Measurements from ENCODE around the gene MPZL2.

MPZL2 gene

GRCh38 chr11:118217575-118217974 is 46.5 kb downstream of the MPZL2 start:
- no peak for DNase-seq

GRCh38 chr11:118216621-118217481 is 47.2 kb downstream of the MPZL2 start:
- no peak for DNase-seq

- DNase-seq: no peak
Measured at GRCh38 chr11:118215765-118216164, 48.3 kb downstream of the MPZL2 start.

- DNase-seq: no peak
Measured at GRCh38 chr11:118215262-118215661, 48.8 kb downstream of the MPZL2 start.

- DNase-seq: no peak
Measured at GRCh38 chr11:118214210-118214914, 49.7 kb downstream of the MPZL2 start.

GRCh38 chr11:118213781-118214180 is 50.3 kb downstream of the MPZL2 start:
- no peak for DNase-seq

- DNase-seq: no peak
Measured at GRCh38 chr11:118213201-118213600, 50.9 kb downstream of the MPZL2 start.

- DNase-seq: no peak
Measured at GRCh38 chr11:118212781-118213191, 51.3 kb downstream of the MPZL2 start.

GRCh38 chr11:118212131-118212725 is 51.9 kb downstream of the MPZL2 start:
- no peak for DNase-seq

GRCh38 chr11:118211006-118211405 is 53.1 kb downstream of the MPZL2 start:
- no peak for DNase-seq

GRCh38 chr11:118210323-118210722 is 53.8 kb downstream of the MPZL2 start:
- no peak for DNase-seq

- DNase-seq: no peak
Measured at GRCh38 chr11:118209033-118209432, 55.1 kb downstream of the MPZL2 start.

- DNase-seq: no peak
Measured at GRCh38 chr11:118207079-118207478, 57.0 kb downstream of the MPZL2 start.

- DNase-seq: no peak
Measured at GRCh38 chr11:118206391-118207031, 57.6 kb downstream of the MPZL2 start.

GRCh38 chr11:118205606-118206378 is 58.3 kb downstream of the MPZL2 start:
- DNase-seq: no peak

Data from DMS53 (cell line).